Kidney tubule cell (primary cell): Measurements from ENCODE around the gene GGCT.

ENCODE experiments used
- DNase-seq: peaks from one replicate; pipeline ENCODE4 v3.0.0-alpha.2; 2018; ENCODE audit warnings: low spot score

Gene GGCT

DNA sequence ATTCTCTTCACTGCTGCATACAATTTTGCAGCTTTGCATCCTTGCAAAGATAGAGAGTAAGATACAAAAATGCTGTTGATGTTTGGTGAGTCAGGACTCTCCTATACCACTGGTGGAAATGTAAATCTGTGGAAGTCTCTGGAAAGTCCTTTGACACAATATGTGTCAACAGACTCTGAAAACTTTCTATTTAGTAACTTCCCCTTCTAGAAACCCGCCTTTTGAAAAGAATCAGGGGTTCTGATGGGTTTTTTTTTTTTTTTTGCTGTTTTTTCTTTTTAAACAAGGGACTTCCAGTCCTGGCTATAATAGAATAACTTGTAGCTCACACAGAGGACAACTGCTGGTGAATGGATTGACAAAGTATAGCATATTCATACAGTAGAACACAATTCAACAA is 42.5 kb downstream of the GGCT start:
- DNase-seq = no peak

DNA sequence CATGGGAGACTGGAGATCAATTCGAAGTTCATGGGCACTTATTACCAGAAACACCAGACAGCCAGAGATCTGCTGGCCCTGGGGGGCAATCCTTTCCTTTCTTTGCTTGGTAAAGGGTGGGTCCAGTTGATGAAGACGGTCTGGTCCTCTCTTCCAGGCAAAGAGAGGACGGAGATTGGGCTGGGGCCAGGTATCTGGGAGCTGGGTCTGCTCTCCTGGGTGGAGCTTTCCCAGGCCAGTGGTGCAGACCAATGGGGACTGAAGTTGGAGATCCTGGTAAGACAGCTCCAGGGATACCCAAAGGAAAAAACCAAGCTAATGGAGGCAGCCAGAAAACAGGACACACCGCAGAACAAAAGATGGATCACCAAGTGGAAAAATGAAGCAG is 44.4 kb downstream of the GGCT start:
- no peak for DNase-seq

- DNase-seq = peak; percentile 81
Measured at GRCh38 chr7:30459591-30460245, 44.9 kb downstream of the GGCT start.

GRCh38 chr7:30458311-30458710 is 46.3 kb downstream of the GGCT start:
- DNase-seq = no peak

GRCh38 chr7:30453921-30454320 is 50.7 kb downstream of the GGCT start:
- no peak for DNase-seq

GRCh38 chr7:30453016-30453415 is 51.6 kb downstream of the GGCT start:
- DNase-seq = no peak

DNA sequence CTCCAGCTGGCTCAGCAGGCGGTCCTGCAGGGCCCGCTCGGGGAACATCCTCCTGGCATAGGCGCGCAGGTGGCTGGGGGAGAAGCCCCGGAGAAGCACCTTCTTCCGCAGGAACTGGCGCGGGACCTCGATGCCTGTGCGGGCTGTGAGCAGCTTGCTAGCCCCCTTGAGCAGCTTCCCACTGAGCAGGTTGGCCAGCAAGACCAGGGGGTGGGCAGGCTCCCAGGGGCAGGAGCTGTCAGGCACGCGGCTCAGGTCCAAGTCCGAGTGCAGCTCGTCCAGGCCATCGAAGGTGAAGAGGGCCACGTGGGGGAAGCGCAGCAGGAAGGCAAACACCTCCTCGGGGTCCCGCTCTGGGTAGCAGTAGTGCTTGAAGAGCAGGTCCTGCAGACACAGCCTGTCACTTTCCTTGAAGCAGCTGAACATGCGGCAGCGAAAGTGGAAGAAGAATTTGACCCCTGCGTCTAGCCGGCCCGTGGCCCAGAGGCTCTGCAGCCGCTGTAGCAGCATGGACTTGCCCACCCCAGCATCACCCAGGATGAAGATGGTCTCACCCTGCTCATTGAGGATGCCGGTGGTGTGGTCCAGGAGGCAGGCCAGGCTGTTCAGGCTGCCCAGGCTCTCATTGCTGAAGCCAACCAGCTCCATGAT is 52.2 kb downstream of the GGCT start:
- DNase-seq = no peak

- no peak for DNase-seq
Measured at GRCh38 chr7:30451539-30452279, 52.9 kb downstream of the GGCT start.

GRCh38 chr7:30450983-30451497 is 53.6 kb downstream of the GGCT start:
- no peak for DNase-seq

DNA sequence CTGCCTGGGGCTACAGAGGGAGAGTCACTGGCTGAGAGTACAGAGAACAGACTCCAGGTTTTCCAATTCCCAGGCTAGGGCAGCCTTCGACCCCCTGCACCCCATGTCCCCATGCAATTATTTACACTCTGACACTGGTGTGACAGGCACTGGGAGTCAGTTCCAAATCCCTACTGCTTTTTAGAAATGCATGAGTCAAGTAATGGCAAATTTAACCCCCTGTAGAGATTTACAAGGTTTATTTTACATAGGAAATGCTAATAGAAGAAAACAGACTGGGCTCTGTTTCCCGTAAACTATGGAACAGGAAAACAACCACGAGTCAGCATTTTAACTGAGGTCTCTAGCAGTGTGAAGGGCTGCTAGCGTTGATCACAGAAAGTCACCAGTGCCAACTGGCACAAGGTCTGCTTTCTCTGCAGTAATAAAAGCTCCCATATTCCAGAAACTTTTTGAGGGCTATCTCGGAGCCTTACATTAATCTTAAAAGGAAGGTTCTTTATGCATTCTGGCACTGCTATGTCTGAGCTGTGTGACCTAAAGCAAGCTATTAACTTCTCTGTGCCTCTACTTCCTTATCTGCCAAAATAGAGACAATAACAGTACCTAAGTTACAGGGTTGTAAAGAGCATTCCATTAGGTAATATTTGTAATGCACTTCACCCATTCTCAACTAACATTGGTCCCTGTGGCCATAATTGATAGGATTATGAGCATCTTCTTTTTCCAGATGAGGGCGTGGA is 54.2 kb downstream of the GGCT start:
- DNase-seq = no peak

- peak; percentile 23 for DNase-seq
Measured at GRCh38 chr7:30448461-30449189, 56.0 kb downstream of the GGCT start.

GRCh38 chr7:30447466-30447865 is 57.2 kb downstream of the GGCT start:
- DNase-seq = no peak
